ENCODE data around the gene EVC2.

Gene EVC2

DNA sequence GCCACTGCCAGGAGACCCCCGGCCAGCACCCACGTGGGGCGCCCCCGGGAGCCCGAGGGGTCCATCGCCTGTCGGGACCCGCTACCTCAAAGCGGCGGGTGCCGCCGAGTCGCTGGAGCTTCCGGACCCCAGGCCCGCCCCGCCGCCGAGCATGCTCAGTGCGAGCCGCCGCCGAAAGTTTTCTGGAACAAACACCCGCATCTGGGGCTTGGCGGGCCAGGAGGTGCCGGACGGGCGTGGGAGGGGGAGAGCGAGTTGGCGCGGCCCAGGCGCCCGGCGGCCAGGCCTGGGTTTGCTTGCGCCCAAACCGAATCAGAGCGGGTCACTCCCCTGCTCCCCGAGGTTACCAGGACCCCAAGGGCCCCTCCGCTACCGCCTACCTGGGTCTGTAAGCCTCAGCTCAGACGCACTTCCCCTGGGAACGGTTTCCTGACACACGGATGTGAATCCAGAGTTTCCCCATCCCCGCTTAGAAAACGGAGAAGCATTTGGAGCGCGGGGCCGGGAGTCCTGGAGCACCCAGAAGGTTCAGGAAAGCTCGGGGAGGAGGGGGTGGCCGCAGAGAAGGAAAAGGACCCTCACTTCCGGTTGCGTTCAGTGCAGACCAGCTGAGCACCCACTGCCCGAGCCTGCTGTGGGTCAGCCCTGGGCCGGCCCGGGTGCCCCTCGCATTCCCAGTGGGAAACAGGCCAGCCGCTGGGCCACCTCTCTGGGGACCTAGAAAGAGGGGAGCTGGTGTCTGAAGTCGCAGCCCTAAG, at the start of gene EVC2:
Gene EVC2, minus strand, starts transcription at position 111 of the 758 bp plus-strand sequence. Its CDS starts 46 bp downstream, at position 65.
- ATAC-seq, result no peak
- TF ChIP-seq GLIS3 (CRISPR knock-in tag; IDR thresholded peaks at IDR 0.05) (no peak), ZFP30 (CRISPR knock-in tag; IDR thresholded peaks at IDR 0.05) (no peak), POU6F1 (CRISPR knock-in tag; IDR thresholded peaks at IDR 0.05; ENCODE audit: borderline replicate concordance, low read depth) (no peak), ZNF8 (CRISPR knock-in tag; IDR thresholded peaks at IDR 0.05) (no peak), ZC3H10 (CRISPR knock-in tag; IDR thresholded peaks at IDR 0.05) (no peak), RARB (CRISPR knock-in tag; IDR thresholded peaks at IDR 0.05) (no peak), SNAI2 (CRISPR knock-in tag; IDR thresholded peaks at IDR 0.05) (no peak), OSR1 (CRISPR knock-in tag; IDR thresholded peaks at IDR 0.05) (no peak), ZNF70 (CRISPR knock-in tag; IDR thresholded peaks at IDR 0.05) (no peak), CSRNP3 (CRISPR knock-in tag; IDR thresholded peaks at IDR 0.05) (no peak), ZFP3 (CRISPR knock-in tag; IDR thresholded peaks at IDR 0.05) (no peak), CSDC2 (CRISPR knock-in tag; IDR thresholded peaks at IDR 0.05) (no peak), ESRRG (CRISPR knock-in tag; IDR thresholded peaks at IDR 0.05) (no peak), TCF4 (CRISPR knock-in tag; IDR thresholded peaks at IDR 0.05; ENCODE audit: borderline replicate concordance) (no peak)
- TF ChIP-seq, protein P1, sequence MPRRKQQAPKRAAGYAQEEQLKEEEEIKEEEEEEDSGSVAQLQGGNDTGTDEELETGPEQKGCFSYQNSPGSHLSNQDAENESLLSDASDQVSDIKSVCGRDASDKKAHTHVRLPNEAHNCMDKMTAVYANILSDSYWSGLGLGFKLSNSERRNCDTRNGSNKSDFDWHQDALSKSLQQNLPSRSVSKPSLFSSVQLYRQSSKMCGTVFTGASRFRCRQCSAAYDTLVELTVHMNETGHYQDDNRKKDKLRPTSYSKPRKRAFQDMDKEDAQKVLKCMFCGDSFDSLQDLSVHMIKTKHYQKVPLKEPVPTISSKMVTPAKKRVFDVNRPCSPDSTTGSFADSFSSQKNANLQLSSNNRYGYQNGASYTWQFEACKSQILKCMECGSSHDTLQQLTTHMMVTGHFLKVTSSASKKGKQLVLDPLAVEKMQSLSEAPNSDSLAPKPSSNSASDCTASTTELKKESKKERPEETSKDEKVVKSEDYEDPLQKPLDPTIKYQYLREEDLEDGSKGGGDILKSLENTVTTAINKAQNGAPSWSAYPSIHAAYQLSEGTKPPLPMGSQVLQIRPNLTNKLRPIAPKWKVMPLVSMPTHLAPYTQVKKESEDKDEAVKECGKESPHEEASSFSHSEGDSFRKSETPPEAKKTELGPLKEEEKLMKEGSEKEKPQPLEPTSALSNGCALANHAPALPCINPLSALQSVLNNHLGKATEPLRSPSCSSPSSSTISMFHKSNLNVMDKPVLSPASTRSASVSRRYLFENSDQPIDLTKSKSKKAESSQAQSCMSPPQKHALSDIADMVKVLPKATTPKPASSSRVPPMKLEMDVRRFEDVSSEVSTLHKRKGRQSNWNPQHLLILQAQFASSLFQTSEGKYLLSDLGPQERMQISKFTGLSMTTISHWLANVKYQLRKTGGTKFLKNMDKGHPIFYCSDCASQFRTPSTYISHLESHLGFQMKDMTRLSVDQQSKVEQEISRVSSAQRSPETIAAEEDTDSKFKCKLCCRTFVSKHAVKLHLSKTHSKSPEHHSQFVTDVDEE (CRISPR knock-in tag; IDR thresholded peaks at IDR 0.05), result no peak

- TF ChIP-seq TOX (CRISPR knock-in tag; IDR thresholded peaks at IDR 0.05; ENCODE audit: borderline replicate concordance) (no peak), OSR1 (CRISPR knock-in tag; IDR thresholded peaks at IDR 0.05) (no peak), ISL1 (CRISPR knock-in tag; IDR thresholded peaks at IDR 0.05) (no peak), ARNTL (CRISPR knock-in tag; IDR thresholded peaks at IDR 0.05; ENCODE audit: borderline replicate concordance, low read depth) (no peak), BACH2 (CRISPR knock-in tag; IDR thresholded peaks at IDR 0.05; ENCODE audit: borderline replicate concordance) (no peak), POU6F1 (CRISPR knock-in tag; IDR thresholded peaks at IDR 0.05; ENCODE audit: borderline replicate concordance, low read depth) (no peak), PPARA (CRISPR knock-in tag; IDR thresholded peaks at IDR 0.05; ENCODE audit: borderline replicate concordance) (no peak), CSRNP3 (CRISPR knock-in tag; IDR thresholded peaks at IDR 0.05) (no peak), SNAI2 (CRISPR knock-in tag; IDR thresholded peaks at IDR 0.05) (no peak), GLIS3 (CRISPR knock-in tag; IDR thresholded peaks at IDR 0.05) (no peak)
- TF ChIP-seq, protein P2, sequence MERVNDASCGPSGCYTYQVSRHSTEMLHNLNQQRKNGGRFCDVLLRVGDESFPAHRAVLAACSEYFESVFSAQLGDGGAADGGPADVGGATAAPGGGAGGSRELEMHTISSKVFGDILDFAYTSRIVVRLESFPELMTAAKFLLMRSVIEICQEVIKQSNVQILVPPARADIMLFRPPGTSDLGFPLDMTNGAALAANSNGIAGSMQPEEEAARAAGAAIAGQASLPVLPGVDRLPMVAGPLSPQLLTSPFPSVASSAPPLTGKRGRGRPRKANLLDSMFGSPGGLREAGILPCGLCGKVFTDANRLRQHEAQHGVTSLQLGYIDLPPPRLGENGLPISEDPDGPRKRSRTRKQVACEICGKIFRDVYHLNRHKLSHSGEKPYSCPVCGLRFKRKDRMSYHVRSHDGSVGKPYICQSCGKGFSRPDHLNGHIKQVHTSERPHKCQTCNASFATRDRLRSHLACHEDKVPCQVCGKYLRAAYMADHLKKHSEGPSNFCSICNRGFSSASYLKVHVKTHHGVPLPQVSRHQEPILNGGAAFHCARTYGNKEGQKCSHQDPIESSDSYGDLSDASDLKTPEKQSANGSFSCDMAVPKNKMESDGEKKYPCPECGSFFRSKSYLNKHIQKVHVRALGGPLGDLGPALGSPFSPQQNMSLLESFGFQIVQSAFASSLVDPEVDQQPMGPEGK (CRISPR knock-in tag; IDR thresholded peaks at IDR 0.05; ENCODE audit: borderline replicate concordance), result no peak
- TF ChIP-seq, protein P3, sequence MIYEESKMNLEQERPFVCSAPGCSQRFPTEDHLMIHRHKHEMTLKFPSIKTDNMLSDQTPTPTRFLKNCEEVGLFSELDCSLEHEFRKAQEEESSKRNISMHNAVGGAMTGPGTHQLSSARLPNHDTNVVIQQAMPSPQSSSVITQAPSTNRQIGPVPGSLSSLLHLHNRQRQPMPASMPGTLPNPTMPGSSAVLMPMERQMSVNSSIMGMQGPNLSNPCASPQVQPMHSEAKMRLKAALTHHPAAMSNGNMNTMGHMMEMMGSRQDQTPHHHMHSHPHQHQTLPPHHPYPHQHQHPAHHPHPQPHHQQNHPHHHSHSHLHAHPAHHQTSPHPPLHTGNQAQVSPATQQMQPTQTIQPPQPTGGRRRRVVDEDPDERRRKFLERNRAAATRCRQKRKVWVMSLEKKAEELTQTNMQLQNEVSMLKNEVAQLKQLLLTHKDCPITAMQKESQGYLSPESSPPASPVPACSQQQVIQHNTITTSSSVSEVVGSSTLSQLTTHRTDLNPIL (CRISPR knock-in tag; IDR thresholded peaks at IDR 0.05; ENCODE audit: low read depth), result no peak
- no peak for ATAC-seq
Measured at GRCh38 chr4:5757954-5758353, 49.6 kb upstream of the EVC2 start.

Measured in SK-N-SH treated with all-trans-retinoic acid at 6 μM for 48 hours (cell line).